IPS-18c (cell line): ENCODE data around the gene CHCHD4.

Experiments
- H3K4me3 ChIP-seq: 2 replicates; pipeline ENCODE4 v1.7.0; 2013; ENCODE audit warnings: low read depth, mild to moderate bottlenecking, low read length, moderate library complexity; ENCODE audit not compliant: insufficient read depth
- H3K9me3 ChIP-seq: one replicate; pipeline ENCODE4 v1.6.1; 2013; ENCODE audit warnings: mild to moderate bottlenecking, low read length, moderate library complexity; ENCODE audit not compliant: control insufficient read depth, insufficient read depth

Gene CHCHD4

GRCh38 chr3:14152233-14152962 is 27.7 kb upstream of the CHCHD4 start:
- Histone ChIP-seq H3K4me3 (no peak overlapping the region), H3K9me3 (no peaks in the 10 kb centered on the region)

- Histone ChIP-seq H3K9me3 (no peaks in the 10 kb centered on the region), H3K4me3 (no peak overlapping the region)
These were observed 26.9 kb upstream of the CHCHD4 start for GRCh38 chr3:14151471-14152083.

- Histone ChIP-seq H3K9me3 (no peaks in the 10 kb centered on the region), H3K4me3 (no peak overlapping the region)
These were observed 26.0 kb upstream of the CHCHD4 start for GRCh38 chr3:14150491-14151230.

- H3K9me3 ChIP-seq = no peaks in the 10 kb centered on the region
These were observed 25.4 kb upstream of the CHCHD4 start for GRCh38 chr3:14150078-14150477.

GRCh38 chr3:14148041-14148985 is 23.6 kb upstream of the CHCHD4 start:
- Histone ChIP-seq H3K9me3 (no peaks in the 10 kb centered on the region), H3K4me3 (no peak overlapping the region)

More at GRCh38 chr3:14150078-14150477, 25.4 kb upstream of the CHCHD4 start:
- no peak overlapping the region for H3K4me3 ChIP-seq

GRCh38 chr3:14147617-14148016 is 22.9 kb upstream of the CHCHD4 start:
- no peak overlapping the region for H3K4me3 ChIP-seq
- no peaks in the 10 kb centered on the region for H3K9me3 ChIP-seq

- no peak overlapping the region for H3K4me3 ChIP-seq
These were observed 22.4 kb upstream of the CHCHD4 start for GRCh38 chr3:14147066-14147435.

GRCh38 chr3:14146381-14147065 is 21.9 kb upstream of the CHCHD4 start:
- Histone ChIP-seq H3K9me3 (peaks cover 2% of the 10 kb centered on the region), H3K4me3 (no peak overlapping the region)

More at GRCh38 chr3:14147066-14147435, 22.4 kb upstream of the CHCHD4 start:
- H3K9me3 ChIP-seq = peaks cover 2% of the 10 kb centered on the region

GRCh38 chr3:14145670-14146380 is 21.2 kb upstream of the CHCHD4 start:
- peaks cover 2% of the 10 kb centered on the region for H3K9me3 ChIP-seq
- H3K4me3 ChIP-seq = no peak overlapping the region

- peaks cover 2% of the 10 kb centered on the region for H3K9me3 ChIP-seq
These were observed 20.6 kb upstream of the CHCHD4 start for GRCh38 chr3:14145236-14145635.

GRCh38 chr3:14144423-14145075 is 19.9 kb upstream of the CHCHD4 start:
- Histone ChIP-seq H3K4me3 (no peak overlapping the region), H3K9me3 (peaks cover 2% of the 10 kb centered on the region)

More at GRCh38 chr3:14145236-14145635, 20.6 kb upstream of the CHCHD4 start:
- H3K4me3 ChIP-seq = no peak overlapping the region

- H3K9me3 ChIP-seq = peaks cover 2% of the 10 kb centered on the region
- no peak overlapping the region for H3K4me3 ChIP-seq
These were observed 18.9 kb upstream of the CHCHD4 start for GRCh38 chr3:14143271-14144225.

- Histone ChIP-seq H3K9me3 (peaks cover 2% of the 10 kb centered on the region), H3K4me3 (no peak overlapping the region)
These were observed 18.0 kb upstream of the CHCHD4 start for GRCh38 chr3:14142567-14143270.
